SK-N-SH (cell line): Measurements from ENCODE around the gene PRRX2. TPM values are rescaled to one million over a fixed set of nuclear protein-coding genes. Genes with fewer than 3 reads are reported as not detected.

Source experiments
- CTCF ChIA-PET: fragments of 300-600, 350-600 bp; formaldehyde crosslinking; extraction: SDS; loops from one replicate; lab custom pipeline; 2021; lab: Yijun Ruan, JAX
- POLR2A ChIA-PET: fragments of 350-600 bp; sonication (Branson Sonifier 250); formaldehyde crosslinking; extraction: SDS; loops from one replicate; lab custom pipeline; 2020; ENCODE audit warnings: antibody characterized with exemption, inconsistent platforms; lab: Yijun Ruan, JAX
- DNase-seq: peaks from one replicate; pipeline ENCODE4 v3.0.0; 2012
- H2AFZ ChIP-seq: fragments of 200-600 bp; sonication (generic); 2 replicates; pipeline ENCODE4 v1.8.1; 2016; ENCODE audit warnings: antibody characterized with exemption, mild to moderate bottlenecking, low read depth
- H3F3A ChIP-seq: fragments of 200-600 bp; sonication (generic); replicated peaks from 2 replicates; pipeline ENCODE3; 2016; ENCODE audit warnings: antibody characterized with exemption, mild to moderate bottlenecking; ENCODE audit not compliant: insufficient read depth
- H3K27ac ChIP-seq, 2 experiments: fragments of 200-500 bp in 1 of 2; fragments of 200-600 bp in 1 of 2; sonication (Bioruptor generic) in 1 of 2; sonication (generic), shearing (Covaris generic) in 1 of 2; 2 replicates each; pipeline versions ENCODE4 v1.5.1 to v1.6.1; 2014 to 2016; ENCODE audit warnings: low read depth in 2 of 2, inconsistent platforms in 1 of 2, low read length in 1 of 2, mild to moderate bottlenecking in 1 of 2, mixed read lengths in 1 of 2
- H3K27me3 ChIP-seq: fragments of 200-600 bp; sonication (generic), shearing (Covaris generic); 2 replicates; pipeline ENCODE4 v1.6.1; 2016; ENCODE audit warnings: mixed run types; ENCODE audit not compliant: insufficient read depth
- H3K36me3 ChIP-seq, 2 experiments: fragments of 200-500 bp in 1 of 2; fragments of 200-600 bp in 1 of 2; sonication (Bioruptor generic) in 1 of 2; sonication (generic) in 1 of 2; replicated peaks in 1 of 2; 2 replicates each; pipeline versions ENCODE3 to v1.5.1; 2014 to 2016; ENCODE audit warnings: low read length in 1 of 2, mild to moderate bottlenecking in 1 of 2; ENCODE audit not compliant: insufficient read depth in 2 of 2, control insufficient read depth in 1 of 2
- H3K4me1 ChIP-seq, 2 experiments: fragments of 200-500 bp in 1 of 2; fragments of 200-600 bp in 1 of 2; sonication (Bioruptor generic) in 1 of 2; sonication (generic), shearing (Covaris generic) in 1 of 2; 2 replicates each; pipeline versions ENCODE4 v1.5.1 to v1.6.1; 2014 to 2016; ENCODE audit warnings: low read depth in 1 of 2, low read length in 1 of 2, mixed run types in 1 of 2; ENCODE audit not compliant: insufficient read depth in 2 of 2, control insufficient read depth in 1 of 2
- H3K4me2 ChIP-seq: fragments of 200-600 bp; sonication (generic), shearing (Covaris generic); 2 replicates; pipeline ENCODE4 v1.6.1; 2017; ENCODE audit warnings: mixed run types
- H3K4me3 ChIP-seq, 2 experiments: fragments of 200-500 bp in 1 of 2; fragments of 200-600 bp in 1 of 2; sonication (Bioruptor generic) in 1 of 2; sonication (generic), shearing (Covaris generic) in 1 of 2; 2 replicates each; pipeline versions ENCODE4 v1.5.1 to v1.8.1; 2014 to 2016; ENCODE audit warnings: low read depth in 2 of 2, inconsistent platforms in 1 of 2, low read length in 1 of 2, mild to moderate bottlenecking in 1 of 2, mixed read lengths in 1 of 2, moderate library complexity in 1 of 2
- H3K79me2 ChIP-seq: fragments of 200-600 bp; sonication (generic); 2 replicates; pipeline ENCODE4 v1.8.1; 2017; ENCODE audit warnings: mild to moderate bottlenecking; ENCODE audit not compliant: insufficient read depth
- H3K9ac ChIP-seq: fragments of 200-600 bp; sonication (generic); 2 replicates; pipeline ENCODE4 v1.6.1; 2017; ENCODE audit warnings: mixed run types
- H3K9me2 ChIP-seq: fragments of 200-600 bp; sonication (generic); 2 replicates; pipeline ENCODE4 v1.6.1; 2017; ENCODE audit warnings: mixed run types
- H3K9me3 ChIP-seq: fragments of 200-600 bp; sonication (generic); 2 replicates; pipeline ENCODE4 v1.6.1; 2017; ENCODE audit warnings: mixed run types, mild to moderate bottlenecking, moderate library complexity
- H4K20me1 ChIP-seq: fragments of 200-600 bp; sonication (generic); 2 replicates; pipeline ENCODE4 v1.6.1; 2017; ENCODE audit warnings: mild to moderate bottlenecking, mixed run types; ENCODE audit not compliant: insufficient read depth
- ELF1 ChIP-seq: IDR thresholded peaks from 2 replicates; pipeline ENCODE4 v1.4.0; 2012
- FOSL2 ChIP-seq: IDR thresholded peaks from 2 replicates; pipeline ENCODE4 v1.4.0; 2012; ENCODE audit warnings: low read depth, mild to moderate bottlenecking, moderate library complexity, borderline replicate concordance
- GABPA ChIP-seq: IDR thresholded peaks from 2 replicates; pipeline ENCODE4 v1.4.0; 2012; ENCODE audit warnings: low read depth, mild to moderate bottlenecking
- MEF2A ChIP-seq: IDR thresholded peaks from 2 replicates; pipeline ENCODE4 v1.4.0; 2012; ENCODE audit warnings: low read depth, borderline replicate concordance
- MXI1 ChIP-seq: IDR thresholded peaks from 2 replicates; pipeline ENCODE4 v1.6.1; 2012; ENCODE audit warnings: mild to moderate bottlenecking, low read depth, low read length, improper control_type of control experiment
- POLR2AphosphoS5 ChIP-seq: IDR thresholded peaks from 2 replicates; pipeline ENCODE4 v1.6.1; 2012; ENCODE audit warnings: low read depth, low read length
- RXRA ChIP-seq: IDR thresholded peaks from 2 replicates; pipeline ENCODE4 v1.4.0; 2012; ENCODE audit warnings: low read depth, mild to moderate bottlenecking, borderline replicate concordance
- SIN3A ChIP-seq: IDR thresholded peaks from 2 replicates; pipeline ENCODE4 v1.6.1; 2012; ENCODE audit warnings: low read depth, mild to moderate bottlenecking, low read length, moderate library complexity, borderline replicate concordance
- USF2 ChIP-seq: fragments of 150-350 bp; IDR thresholded peaks from 2 replicates; pipeline ENCODE4 v1.6.1; 2017; ENCODE audit warnings: antibody characterized with exemption, low read length, low read depth, borderline replicate concordance
- YY1 ChIP-seq: IDR thresholded peaks from 2 replicates; pipeline ENCODE4 v1.4.0; 2012; ENCODE audit warnings: low read depth, mild to moderate bottlenecking
- WGBS: methylation state at CpG from one replicate; pipeline ENCODE4 v1.1.6; 2017; ENCODE audit warnings: low lambda C conversion rate; 5-methylcytosine and 5-hydroxymethylcytosine counted together
- polyA plus RNA-seq, 3 experiments: library from polyadenylated mRNA; depleted of rRNA; stranded (reverse); fragments of >200 nt; gene quantifications; 2 replicates each; pipeline ENCODE4 v1.2.3, GENCODE V29; 2012
- TF ChIP-seq, protein P1 (sequence below): IDR thresholded peaks from 2 replicates; pipeline ENCODE4; 2012
- TF ChIP-seq, protein P2 (sequence below): IDR thresholded peaks from 2 replicates; pipeline ENCODE4 v1.4.0; 2012; ENCODE audit warnings: low read depth
- TF ChIP-seq, protein P3 (sequence below): fragments of 150-350 bp; IDR thresholded peaks from 2 replicates; pipeline ENCODE4 v1.6.1; 2016; ENCODE audit warnings: mild to moderate bottlenecking, low read depth, low read length

PRRX2 gene
- polyA plus RNA-seq, 1 of the 3 experiments (the other 2 are of a cell fraction) = 0.84 TPM

- 86% methylated on average over 10 of the region's 10 CpGs for WGBS
- Histone ChIP-seq H3K9me3 (no peaks in the 10 kb centered on the region), H3K4me2 (no peak overlapping the region), H3F3A (peaks cover 3% of the 10 kb centered on the region), H3K36me3 (no peaks in the 10 kb centered on the region), H3K4me3 (no peak overlapping the region), H4K20me1 (no peaks in the 10 kb centered on the region), H3K9ac (no peak overlapping the region), H3K79me2 (no peaks in the 10 kb centered on the region), H3K27ac (no peak overlapping the region; a peak in 1 of 4 replicates), H3K9me2 (no peaks in the 10 kb centered on the region), H3K27me3 (no peaks in the 10 kb centered on the region), H2AFZ (no peak overlapping the region), H3K4me1 (peaks cover 0 to 33% of the 10 kb centered on the region in 2 experiments; a peak in 2 of 4 replicates)
- DNase-seq = no peak
- CTCF ChIA-PET = interaction anchor here (0.8 kb wide), 1 partner anchor 78 kb away, joined by 3 read pairs; no protein-coding TSS in a partner anchor
- TF ChIP-seq, protein P1, sequence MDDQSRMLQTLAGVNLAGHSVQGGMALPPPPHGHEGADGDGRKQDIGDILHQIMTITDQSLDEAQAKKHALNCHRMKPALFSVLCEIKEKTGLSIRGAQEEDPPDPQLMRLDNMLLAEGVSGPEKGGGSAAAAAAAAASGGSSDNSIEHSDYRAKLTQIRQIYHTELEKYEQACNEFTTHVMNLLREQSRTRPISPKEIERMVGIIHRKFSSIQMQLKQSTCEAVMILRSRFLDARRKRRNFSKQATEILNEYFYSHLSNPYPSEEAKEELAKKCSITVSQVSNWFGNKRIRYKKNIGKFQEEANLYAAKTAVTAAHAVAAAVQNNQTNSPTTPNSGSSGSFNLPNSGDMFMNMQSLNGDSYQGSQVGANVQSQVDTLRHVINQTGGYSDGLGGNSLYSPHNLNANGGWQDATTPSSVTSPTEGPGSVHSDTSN = no peak
- TF ChIP-seq POLR2AphosphoS5 (no peak), ELF1 (no peak), SIN3A (no peak)
- TF ChIP-seq, protein P2, sequence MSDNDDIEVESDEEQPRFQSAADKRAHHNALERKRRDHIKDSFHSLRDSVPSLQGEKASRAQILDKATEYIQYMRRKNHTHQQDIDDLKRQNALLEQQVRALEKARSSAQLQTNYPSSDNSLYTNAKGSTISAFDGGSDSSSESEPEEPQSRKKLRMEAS = no peak
- POLR2A ChIA-PET = no interaction called here
Observed at GRCh38 chr9:129647635-129648034, 17.8 kb upstream of the PRRX2 start.

DNA sequence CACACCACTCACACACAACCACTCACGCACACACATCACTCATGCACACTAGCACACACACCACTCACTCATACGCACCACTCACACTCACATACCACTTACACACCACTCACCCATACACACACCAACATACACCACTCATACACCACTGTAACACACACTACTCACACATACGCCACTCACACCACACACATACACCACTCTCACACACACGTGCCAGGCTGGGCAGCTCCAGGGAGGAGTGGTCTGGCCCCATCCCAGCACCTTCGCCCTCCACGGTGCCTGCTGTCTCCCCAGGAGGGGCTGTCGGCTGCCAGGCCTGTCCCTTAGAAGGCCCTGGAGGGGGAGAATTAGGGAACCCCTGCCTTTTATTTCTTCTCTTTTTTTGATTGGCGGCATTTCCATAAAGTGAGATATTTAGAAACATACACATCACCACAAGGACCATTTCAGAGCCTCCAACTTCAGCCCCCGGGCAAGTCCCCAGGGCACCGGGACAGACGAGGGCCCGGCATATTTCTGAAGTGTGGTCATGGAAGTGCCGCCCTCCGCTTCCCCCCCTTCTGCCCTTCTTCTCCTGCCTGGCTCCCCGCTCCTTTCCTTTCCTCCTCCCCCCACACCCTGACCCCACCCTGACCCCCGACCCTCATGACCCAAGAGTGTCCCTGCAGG is 17.2 kb upstream of the PRRX2 start:
- DNase-seq = no peak
- Histone ChIP-seq H3K4me3 (no peak overlapping the region), H2AFZ (no peak overlapping the region), H3K27ac (peak overlapping the region in 1 of 2 experiments; percentile 97; a peak in 1 of 4 replicates), H3F3A (peaks cover 3% of the 10 kb centered on the region), H3K9ac (no peak overlapping the region), H3K9me3 (no peaks in the 10 kb centered on the region), H4K20me1 (no peaks in the 10 kb centered on the region), H3K27me3 (no peaks in the 10 kb centered on the region), H3K79me2 (no peaks in the 10 kb centered on the region), H3K4me1 (peaks cover 0 to 33% of the 10 kb centered on the region in 2 experiments; a peak in 2 of 4 replicates), H3K9me2 (no peaks in the 10 kb centered on the region), H3K4me2 (no peak overlapping the region), H3K36me3 (no peaks in the 10 kb centered on the region)
- TF ChIP-seq USF2 (no peak), RXRA (no peak), MXI1 (no peak), GABPA (no peak), FOSL2 (no peak), YY1 (no peak), MEF2A (no peak)
- TF ChIP-seq, protein P3, sequence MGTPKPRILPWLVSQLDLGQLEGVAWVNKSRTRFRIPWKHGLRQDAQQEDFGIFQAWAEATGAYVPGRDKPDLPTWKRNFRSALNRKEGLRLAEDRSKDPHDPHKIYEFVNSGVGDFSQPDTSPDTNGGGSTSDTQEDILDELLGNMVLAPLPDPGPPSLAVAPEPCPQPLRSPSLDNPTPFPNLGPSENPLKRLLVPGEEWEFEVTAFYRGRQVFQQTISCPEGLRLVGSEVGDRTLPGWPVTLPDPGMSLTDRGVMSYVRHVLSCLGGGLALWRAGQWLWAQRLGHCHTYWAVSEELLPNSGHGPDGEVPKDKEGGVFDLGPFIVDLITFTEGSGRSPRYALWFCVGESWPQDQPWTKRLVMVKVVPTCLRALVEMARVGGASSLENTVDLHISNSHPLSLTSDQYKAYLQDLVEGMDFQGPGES = no peak
- ChIA-PET CTCF (interaction anchor here (0.8 kb wide), 1 partner anchor 78 kb away, joined by 3 read pairs; no protein-coding TSS in a partner anchor), POLR2A (no interaction called here)
- 66% methylated on average over 16 of the region's 16 CpGs for WGBS
